ENCODE measurements around the gene STARD3.

DNA sequence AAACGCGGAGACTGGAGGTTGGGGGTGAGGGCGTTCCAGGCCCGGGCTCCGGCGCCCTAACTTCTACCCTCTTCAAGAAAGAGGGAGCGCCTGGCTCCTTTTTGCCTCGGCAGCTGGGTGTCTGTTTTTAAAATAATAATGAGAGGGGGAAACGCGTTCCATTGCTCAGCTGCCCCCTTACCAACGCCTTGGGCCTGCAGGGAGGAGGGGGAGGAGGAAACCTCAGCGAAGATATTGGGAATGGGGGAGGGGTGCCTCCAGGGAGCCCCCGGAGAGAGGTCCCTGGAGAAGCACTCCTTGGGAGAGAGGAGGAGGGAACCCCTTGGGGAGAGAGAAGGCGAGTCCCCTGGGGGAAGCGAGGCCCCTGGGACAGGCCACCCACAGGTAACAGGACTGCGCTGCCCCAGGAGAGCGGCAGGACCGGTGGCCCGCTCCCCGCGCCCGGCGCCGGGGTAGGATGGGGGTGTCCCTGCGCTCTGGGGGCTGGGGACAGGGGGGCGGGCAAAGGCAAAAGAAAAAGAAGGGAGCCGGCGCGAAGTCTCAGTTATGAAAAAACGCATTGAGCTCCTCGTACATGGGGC is 31.9 kb upstream of the STARD3 start:
- no peak for TF ChIP-seq CTCF (conservative IDR thresholded peaks at IDR 0.05)
- TF ChIP-seq ZFX (IDR thresholded peaks at IDR 0.05), result no peak

Data from C4-2B (cell line).